ENCODE measurements around the gene MST1.

Gene MST1

GRCh38 chr3:49647741-49648140 is 41.5 kb downstream of the MST1 start:
- DNase-seq (ENCODE audit: low read depth): no peak

DNA sequence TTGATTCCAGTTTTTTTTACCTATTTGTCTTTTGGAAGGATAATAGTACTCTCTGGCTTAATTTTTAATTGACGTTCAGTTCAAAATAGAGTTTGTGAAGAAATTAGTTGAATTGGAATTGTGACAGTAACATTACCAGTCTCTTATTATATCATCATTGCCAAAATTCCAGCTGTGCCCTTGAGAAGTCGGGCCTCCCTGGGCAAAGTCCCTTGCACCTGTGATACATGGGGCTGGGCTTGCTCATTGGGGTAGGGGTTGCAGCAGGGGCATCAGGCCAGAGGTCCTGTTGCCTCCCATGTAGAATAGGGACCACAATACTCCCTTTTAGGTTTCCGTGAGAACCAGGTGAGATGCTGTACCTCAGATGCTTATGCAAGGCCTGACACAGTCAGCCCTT is 43.0 kb downstream of the MST1 start:
- DNase-seq (ENCODE audit: low read depth): no peak
- no peak overlapping the region for H3K4me3 ChIP-seq (ENCODE audit: low read length)
- no peak for TF ChIP-seq CTCF (IDR thresholded peaks at IDR 0.05; ENCODE audit: insufficient read depth, low read depth, low read length, missing control alignments)

More at GRCh38 chr3:49647741-49648140, 41.5 kb downstream of the MST1 start:
- no peak overlapping the region for H3K4me3 ChIP-seq (ENCODE audit: low read length)
- no peak for TF ChIP-seq CTCF (IDR thresholded peaks at IDR 0.05; ENCODE audit: insufficient read depth, low read depth, low read length, missing control alignments)

DNA sequence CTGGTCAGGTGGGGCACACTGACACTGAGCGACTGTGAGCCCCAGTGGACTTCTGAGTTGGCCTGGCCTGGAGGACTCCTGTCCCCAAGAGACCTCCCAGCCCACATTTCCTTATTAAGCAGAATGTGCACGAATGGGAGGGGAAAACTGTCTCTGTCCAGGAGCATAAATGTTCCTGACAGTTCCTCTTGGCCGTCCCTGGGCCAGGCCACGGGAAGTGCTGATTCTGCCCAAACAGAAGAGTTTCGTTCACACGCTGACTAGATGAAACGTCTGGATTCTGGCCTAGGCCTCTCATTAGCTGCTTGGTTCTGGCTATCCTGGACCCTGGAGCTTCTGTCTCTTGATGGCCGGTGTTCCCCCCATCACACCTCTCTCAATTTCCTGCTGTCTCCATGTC is 44.6 kb downstream of the MST1 start:
- DNase-seq (ENCODE audit: low read depth): no peak
- no peak for TF ChIP-seq CTCF (IDR thresholded peaks at IDR 0.05; ENCODE audit: insufficient read depth, low read depth, low read length, missing control alignments)
- H3K4me3 ChIP-seq (ENCODE audit: low read length): no peak overlapping the region

GRCh38 chr3:49642708-49643145 is 46.5 kb downstream of the MST1 start:
- H3K4me3 ChIP-seq (ENCODE audit: low read length): no peak overlapping the region
- TF ChIP-seq CTCF (IDR thresholded peaks at IDR 0.05; ENCODE audit: insufficient read depth, low read depth, low read length, missing control alignments): no peak

GRCh38 chr3:49641921-49642707 is 47.2 kb downstream of the MST1 start:
- H3K4me3 ChIP-seq (ENCODE audit: low read length): no peak overlapping the region
- TF ChIP-seq CTCF (IDR thresholded peaks at IDR 0.05; ENCODE audit: insufficient read depth, low read depth, low read length, missing control alignments): no peak
- DNase-seq (ENCODE audit: low read depth): no peak

More at GRCh38 chr3:49642708-49643145, 46.5 kb downstream of the MST1 start:
- no peak for DNase-seq (ENCODE audit: low read depth)

GRCh38 chr3:49641292-49641691 is 48.0 kb downstream of the MST1 start:
- H3K4me3 ChIP-seq (ENCODE audit: low read length): no peak overlapping the region

More at GRCh38 chr3:49641292-49641691, 48.0 kb downstream of the MST1 start:
- TF ChIP-seq CTCF (IDR thresholded peaks at IDR 0.05; ENCODE audit: insufficient read depth, low read depth, low read length, missing control alignments): no peak
- DNase-seq (ENCODE audit: low read depth): no peak

Measured in epithelial cell of esophagus (primary cell).